H1 (cell line): ENCODE measurements around the gene AKR1C2. TPM values are rescaled to one million over a fixed set of nuclear protein-coding genes. Genes with fewer than 3 reads are reported as not detected.
"Not testable (repeated sequence)": the region's sequence is repeated elsewhere in the genome, so short reads cannot be mapped to it uniquely, and the experiment has no call there.

Source experiments
- CTCF ChIA-PET: fragments of 300-600 bp; sonication (Branson Sonifier 250); formaldehyde crosslinking; loops from one replicate; lab custom pipeline; 2021; ENCODE audit not compliant: partially characterized antibody; lab: Charles Lee
- POLR2A ChIA-PET: fragments of 300-600 bp; sonication (Branson Sonifier 250); formaldehyde crosslinking; loops from one replicate; lab custom pipeline; 2021; ENCODE audit warnings: inconsistent platforms; ENCODE audit not compliant: partially characterized antibody; lab: Charles Lee
- DNase-seq, 2 experiments: peaks; one replicate each; pipeline versions ENCODE4 v3.0.0 to v3.0.0-alpha.2; 2010 to 2022; ENCODE audit warnings: low spot score in 2 of 2, low read depth in 1 of 2, mixed read lengths in 1 of 2
- FAIRE-seq: peaks from 2 replicates; lab custom pipeline; 2011; peaks lifted over from hg19 to GRCh38; lab: Jason Lieb, UNC
- H2AFZ ChIP-seq: 2 replicates; pipeline ENCODE4 v1.8.1; 2012; ENCODE audit warnings: low read length, inconsistent platforms
- H2AK5ac ChIP-seq: 2 replicates; pipeline ENCODE4 v1.6.1; 2013; ENCODE audit warnings: low read depth, low read length
- H2BK120ac ChIP-seq: replicated peaks from 2 replicates; pipeline ENCODE3; 2013; ENCODE audit warnings: low read depth, low read length, inconsistent platforms
- H2BK12ac ChIP-seq: 2 replicates; pipeline ENCODE4 v1.6.1; 2013; ENCODE audit warnings: low read depth, low read length
- H2BK15ac ChIP-seq: 2 replicates; pipeline ENCODE4 v1.6.1; 2013; ENCODE audit warnings: low read length
- H2BK20ac ChIP-seq: 2 replicates; pipeline ENCODE4 v1.6.1; 2013; ENCODE audit warnings: low read length
- H2BK5ac ChIP-seq: 2 replicates; pipeline ENCODE4 v1.6.1; 2013; ENCODE audit warnings: low read depth, low read length
- H3K14ac ChIP-seq: 2 replicates; pipeline ENCODE4 v1.6.1; 2013; ENCODE audit warnings: inconsistent platforms; ENCODE audit not compliant: insufficient read length
- H3K18ac ChIP-seq: 2 replicates; pipeline ENCODE4 v1.6.1; 2013; ENCODE audit warnings: low read length; ENCODE audit errors: extremely low read depth
- H3K23ac ChIP-seq: 2 replicates; pipeline ENCODE4 v1.6.1; 2013; ENCODE audit warnings: inconsistent platforms; ENCODE audit not compliant: insufficient read length
- H3K23me2 ChIP-seq: 2 replicates; pipeline ENCODE4 v1.6.1; 2013; ENCODE audit warnings: low read depth, low read length
- H3K27ac ChIP-seq: 2 replicates; pipeline ENCODE4 v1.6.1; 2011; ENCODE audit warnings: low read depth, low read length, inconsistent platforms
- H3K27me3 ChIP-seq, 4 experiments: replicated peaks in 1 of 4; 1 replicate in 1 of 4; 2 replicates in 3 of 4; pipeline versions ENCODE4 v1.6.1 to v1.8.1; 2011 to 2013; ENCODE audit warnings: low read length in 3 of 4, mild to moderate bottlenecking in 3 of 4, inconsistent platforms in 2 of 4, mixed read lengths in 2 of 4, moderate library complexity in 1 of 4; ENCODE audit not compliant: control insufficient read depth in 3 of 4, insufficient read depth in 3 of 4; ENCODE audit errors: extremely low read depth in 1 of 4
- H3K36me3 ChIP-seq, 4 experiments: 2 replicates each; pipeline versions ENCODE4 v1.6.1 to v1.8.1; 2011 to 2013; ENCODE audit warnings: mild to moderate bottlenecking in 4 of 4, low read length in 3 of 4, moderate library complexity in 2 of 4, control low read depth in 1 of 4, inconsistent platforms in 1 of 4; ENCODE audit not compliant: insufficient read depth in 4 of 4, control insufficient read depth in 2 of 4
- H3K4ac ChIP-seq: replicated peaks from 2 replicates; pipeline ENCODE3; 2013; ENCODE audit warnings: low read length, low read depth, mixed read lengths, inconsistent platforms; ENCODE audit not compliant: insufficient read length
- H3K4me1 ChIP-seq, 4 experiments: replicated peaks in 1 of 4; 1 replicate in 1 of 4; 2 replicates in 3 of 4; pipeline versions ENCODE4 v1.6.1 to v1.8.1; 2011 to 2013; ENCODE audit warnings: low read length in 3 of 4, inconsistent platforms in 2 of 4, mixed read lengths in 1 of 4; ENCODE audit not compliant: insufficient read depth in 4 of 4, control insufficient read depth in 3 of 4
- H3K4me2 ChIP-seq, 2 experiments: 2 replicates each; pipeline versions ENCODE4 v1.6.1 to v1.8.1; 2011 to 2013; ENCODE audit warnings: low read depth in 2 of 2, low read length in 2 of 2, control low read depth in 1 of 2, inconsistent platforms in 1 of 2, mild to moderate bottlenecking in 1 of 2; ENCODE audit not compliant: insufficient read depth in 1 of 2
- H3K4me3 ChIP-seq, 4 experiments: fragments of 200-600, 300-600 bp in 1 of 4; sonication (generic), shearing (Covaris generic), sonication (Bioruptor Twin) in 1 of 4; 2 replicates each; pipeline versions ENCODE4 v1.5.1 to v1.8.1; 2011 to 2016; ENCODE audit warnings: low read length in 4 of 4, low read depth in 3 of 4, control low read depth in 2 of 4, inconsistent platforms in 2 of 4, mild to moderate bottlenecking in 2 of 4, mixed read lengths in 1 of 4, moderate library complexity in 1 of 4; ENCODE audit not compliant: insufficient read depth in 2 of 4; ENCODE audit errors: extremely low read depth in 1 of 4
- H3K56ac ChIP-seq: replicated peaks from 2 replicates; pipeline ENCODE3; 2013; ENCODE audit warnings: low read depth, mild to moderate bottlenecking, mixed read lengths, low read length, inconsistent platforms; ENCODE audit not compliant: insufficient read length
- H3K79me1 ChIP-seq: 2 replicates; pipeline ENCODE4 v1.6.1; 2013; ENCODE audit warnings: low read depth, low read length, control low read depth
- H3K79me2 ChIP-seq, 2 experiments: 2 replicates each; pipeline versions ENCODE4 v1.6.1 to v1.8.1; 2012 to 2013; ENCODE audit warnings: low read length in 2 of 2, mild to moderate bottlenecking in 2 of 2, inconsistent platforms in 1 of 2; ENCODE audit not compliant: insufficient read depth in 2 of 2, control insufficient read depth in 1 of 2
- H3K9ac ChIP-seq, 4 experiments: replicated peaks in 1 of 4; 1 replicate in 1 of 4; 2 replicates in 3 of 4; pipeline versions ENCODE4 v1.6.1 to v1.8.1; 2011 to 2013; ENCODE audit warnings: low read depth in 3 of 4, low read length in 3 of 4, control low read depth in 2 of 4, mild to moderate bottlenecking in 2 of 4, moderate library complexity in 2 of 4, inconsistent platforms in 1 of 4; ENCODE audit errors: extremely low read depth in 1 of 4
- H3K9me3 ChIP-seq, 2 experiments: 2 replicates each; pipeline versions ENCODE4 v1.6.1 to v1.8.1; 2012 to 2013; ENCODE audit warnings: mild to moderate bottlenecking in 2 of 2, moderate library complexity in 2 of 2, control low read depth in 1 of 2, inconsistent platforms in 1 of 2, low read depth in 1 of 2, low read length in 1 of 2, mixed read lengths in 1 of 2; ENCODE audit not compliant: insufficient read depth in 2 of 2
- H4K20me1 ChIP-seq, 2 experiments: replicated peaks in 1 of 2; 2 replicates each; pipeline versions ENCODE3 to v1.8.1; 2011 to 2013; ENCODE audit warnings: inconsistent platforms in 2 of 2, low read length in 2 of 2, mild to moderate bottlenecking in 1 of 2; ENCODE audit not compliant: insufficient read depth in 2 of 2, control insufficient read depth in 1 of 2
- H4K5ac ChIP-seq: 2 replicates; pipeline ENCODE4 v1.6.1; 2013; ENCODE audit warnings: low read length, low read depth, mixed read lengths, inconsistent platforms; ENCODE audit not compliant: insufficient read length
- H4K8ac ChIP-seq: 2 replicates; pipeline ENCODE4 v1.8.0; 2013; ENCODE audit warnings: mild to moderate bottlenecking, moderate library complexity, low read length, inconsistent platforms; ENCODE audit not compliant: insufficient read depth; ENCODE audit errors: extremely low read depth
- H4K91ac ChIP-seq: replicated peaks from 2 replicates; pipeline ENCODE3; 2013; ENCODE audit warnings: low read length, mixed read lengths, inconsistent platforms; ENCODE audit not compliant: insufficient read length
- WGBS, 2 experiments: shearing (Covaris generic) in 1 of 2; methylation state at CpG; one replicate each; pipeline versions ENCODE4 v1.1.6 to v1.1.7; 2013 to 2015; ENCODE audit warnings: low lambda C conversion rate in 2 of 2, mixed read lengths in 2 of 2, inconsistent platforms in 1 of 2, low coverage in 1 of 2, missing lambda C conversion rate in 1 of 2; ENCODE audit not compliant: insufficient replicate concordance in 2 of 2, insufficient coverage in 1 of 2, insufficient read length in 1 of 2; ENCODE audit errors: extremely low coverage in 1 of 2, missing lambda C conversion rate in 1 of 2; 5-methylcytosine and 5-hydroxymethylcytosine counted together
- polyA plus RNA-seq, 7 experiments: library from polyadenylated mRNA; depleted of rRNA in 3 of 7; stranded (reverse) in 5 of 7; unstranded in 2 of 7; fragments of >200 nt in 5 of 7; fragments of 200-250 nt in 2 of 7; gene quantifications; 1 replicate in 5 of 7; 2 replicates in 1 of 7; 4 replicates in 1 of 7; pipeline versions ENCODE4 v1.2.1 to v1.2.3, GENCODE V29; 2011 to 2013; ENCODE audit warnings: missing spikeins in 2 of 7, mixed read lengths in 2 of 7
- total RNA-seq: library from RNA; stranded (reverse); fragmentation: NEBNext Ultra II Directional; extraction: Animal tissue kit (Norgen Biotek cat#: 25700); gene quantifications from 2 replicates; pipeline ENCODE4 v1.2.1, GENCODE V29; 2021

AKR1C2 gene
- total and polyA plus RNA-seq, 2 of the 8 experiments (the other 6 are each of a cell fraction or from before 2014, with no cell fraction given) = 0.77 to 1.2 TPM

GRCh38 chr10:4974400-4974799 is 29.3 kb downstream of the AKR1C2 start:
- H3K9ac ChIP-seq, H3K27me3 ChIP-seq, H3K23me2 ChIP-seq, H4K8ac ChIP-seq, H3K14ac ChIP-seq, H2BK15ac ChIP-seq, H2AFZ ChIP-seq, H4K20me1 ChIP-seq, H2BK12ac ChIP-seq, H4K91ac ChIP-seq, H3K79me1 ChIP-seq, H3K4me3 ChIP-seq, H3K79me2 ChIP-seq, H3K4ac ChIP-seq, H3K18ac ChIP-seq, H3K36me3 ChIP-seq, H3K27ac ChIP-seq, H3K23ac ChIP-seq, FAIRE-seq, POLR2A ChIA-PET, H3K9me3 ChIP-seq, H4K5ac ChIP-seq, H2AK5ac ChIP-seq, CTCF ChIA-PET, H3K56ac ChIP-seq, H3K4me2 ChIP-seq, DNase-seq, H2BK120ac ChIP-seq, H2BK20ac ChIP-seq, H2BK5ac ChIP-seq, H3K4me1 ChIP-seq: not testable (repeated sequence)

GRCh38 chr10:4973294-4973693 is 30.4 kb downstream of the AKR1C2 start:
- H3K79me2 ChIP-seq, H2BK12ac ChIP-seq, H3K4me1 ChIP-seq, DNase-seq, H3K4me2 ChIP-seq, H2BK20ac ChIP-seq, H3K18ac ChIP-seq, H3K36me3 ChIP-seq, H2AFZ ChIP-seq, H2AK5ac ChIP-seq, CTCF ChIA-PET, H3K27me3 ChIP-seq, H3K23me2 ChIP-seq, H3K27ac ChIP-seq, H3K9ac ChIP-seq, H3K4me3 ChIP-seq, H3K14ac ChIP-seq, H3K79me1 ChIP-seq, FAIRE-seq, H4K5ac ChIP-seq, H3K23ac ChIP-seq, H4K8ac ChIP-seq, H3K56ac ChIP-seq, H2BK120ac ChIP-seq, H2BK5ac ChIP-seq, POLR2A ChIA-PET, H3K4ac ChIP-seq, H4K91ac ChIP-seq, H2BK15ac ChIP-seq, H3K9me3 ChIP-seq, H4K20me1 ChIP-seq: not testable (repeated sequence)
- 100% methylated on average over 1 of the region's 1 CpG; no CpG with 5 or more reads in 1 of the 2 experiments for WGBS, 2 experiments
